Measurements from ENCODE around the gene PRKCE. TPM values are rescaled to one million over a fixed set of nuclear protein-coding genes. Genes with fewer than 3 reads are reported as not detected.

The PRKCE gene
- total and polyA plus RNA-seq, 11 donors: 4.1 to 22.3 (median 16.2) TPM

GRCh38 chr2:45943219-45944044 is 292.0 kb downstream of the PRKCE start:
- Histone ChIP-seq H3K27ac (no peak overlapping the region), H3K36me3 (no peaks in the 10 kb centered on the region), H3K27me3 (no peaks in the 10 kb centered on the region), H3K4me3 (no peak overlapping the region), H3K4me1 (peaks cover 0 to 12% (median 5%) of the 10 kb centered on the region in 12 donors), H3K9me3 (no peaks in the 10 kb centered on the region)
- TF ChIP-seq CTCF (IDR thresholded peaks at IDR 0.05): no peak
- TF ChIP-seq POLR2A (IDR thresholded peaks at IDR 0.05): no peak
- intact Hi-C loops (cut with DNase I): no loop called here
- DNase-seq (no peak), ATAC-seq (no peak)
- 89 to 93% (median 90%) methylated on average over 14 of the region's 14 CpGs for whole genome bisulfite sequencing, 4 donors

- peaks cover 0 to 6% (median 2%) of the 10 kb centered on the region in 12 donors for H3K4me1 ChIP-seq
- TF ChIP-seq POLR2A (IDR thresholded peaks at IDR 0.05): no peak
- no peak for TF ChIP-seq CTCF (IDR thresholded peaks at IDR 0.05)
- H3K4me3 ChIP-seq: no peak overlapping the region
- no peak overlapping the region for H3K27ac ChIP-seq
- intact Hi-C loops (cut with DNase I): no loop called here
- no peaks in the 10 kb centered on the region for H3K36me3 ChIP-seq
- DNase-seq (no peak), ATAC-seq (no peak)
- WGBS, 4 donors: 67 to 80% (median 78%) methylated on average over 6 of the region's 6 CpGs
- no peaks in the 10 kb centered on the region for H3K27me3 ChIP-seq
- no peaks in the 10 kb centered on the region for H3K9me3 ChIP-seq
These were observed 292.6 kb downstream of the PRKCE start for GRCh38 chr2:45944074-45944473.

GRCh38 chr2:45945302-45945717 is 293.8 kb downstream of the PRKCE start:
- ATAC-seq: no peak
- Histone ChIP-seq H3K4me3 (no peak overlapping the region), H3K9me3 (no peaks in the 10 kb centered on the region), H3K27ac (no peak overlapping the region), H3K4me1 (peaks cover 0 to 4% (median under 1%) of the 10 kb centered on the region in 12 donors), H3K36me3 (no peaks in the 10 kb centered on the region), H3K27me3 (no peaks in the 10 kb centered on the region)
- DNase-seq: no peak
- WGBS, 4 donors: 84 to 96% (median 93%) methylated on average over 9 of the region's 9 CpGs
- no peak for TF ChIP-seq CTCF (IDR thresholded peaks at IDR 0.05)
- no peak for TF ChIP-seq POLR2A (IDR thresholded peaks at IDR 0.05)
- intact Hi-C loops (cut with DNase I): no loop called here

- peaks cover 0 to 10% (median 4%) of the 10 kb centered on the region in 12 donors for H3K4me1 ChIP-seq
- H3K27ac ChIP-seq: no peak overlapping the region
- H3K36me3 ChIP-seq: no peaks in the 10 kb centered on the region
- 93 to 97% (median 95%) methylated on average over 3 of the region's 3 CpGs for WGBS, 4 donors
- DNase-seq: no peak
- no peak for ATAC-seq
- no peak overlapping the region for H3K4me3 ChIP-seq
- no peaks in the 10 kb centered on the region for H3K9me3 ChIP-seq
- TF ChIP-seq CTCF (IDR thresholded peaks at IDR 0.05) (no peak), POLR2A (IDR thresholded peaks at IDR 0.05) (no peak)
- H3K27me3 ChIP-seq: no peaks in the 10 kb centered on the region
- intact Hi-C loops (cut with DNase I): no loop called here
These were observed 294.5 kb downstream of the PRKCE start for GRCh38 chr2:45946023-45946422.
